Stimulated activated naive CD8-positive, alpha-beta T cell treated with anti-CD3 and anti-CD28 coated beads, Interleukin-15, Interleukin-2, amounts not matched to agents 100 ng/mL and 50 ng/mL, for 24 hours (primary cell): ENCODE data around the gene TMEM135.
"Not testable (repeated sequence)": the region's sequence is repeated elsewhere in the genome, so short reads cannot be mapped to it uniquely, and the experiment has no call there.

Experiments used
- H3K27ac Mint-ChIP-seq: one replicate; pipeline ENCODE4 v1.8.0; 2021; ENCODE audit warnings: mild to moderate bottlenecking, mixed read lengths
- H3K27me3 Mint-ChIP-seq: one replicate; pipeline ENCODE4 v1.8.0; 2021; ENCODE audit warnings: mixed read lengths
- H3K36me3 Mint-ChIP-seq: one replicate; pipeline ENCODE4 v1.8.0; 2021; ENCODE audit warnings: low read depth, mixed read lengths
- H3K4me1 Mint-ChIP-seq: one replicate; pipeline ENCODE4 v1.8.0; 2021; ENCODE audit warnings: low read depth, mixed read lengths
- H3K4me3 Mint-ChIP-seq: one replicate; pipeline ENCODE4 v1.8.0; 2021; ENCODE audit warnings: mild to moderate bottlenecking, mixed read lengths
- H3K9me3 Mint-ChIP-seq: one replicate; pipeline ENCODE4 v1.8.0; 2021; ENCODE audit warnings: mixed read lengths

Gene TMEM135

GRCh38 chr11:87134524-87135106 is 96.9 kb downstream of the TMEM135 start:
- Mint-ChIP-seq H3K27ac (no peak overlapping the region), H3K36me3 (peaks cover 22% of the 10 kb centered on the region), H3K4me1 (no peaks in the 10 kb centered on the region), H3K4me3 (no peak overlapping the region), H3K27me3 (no peaks in the 10 kb centered on the region), H3K9me3 (peaks cover 4% of the 10 kb centered on the region)

GRCh38 chr11:87136236-87136635 is 98.5 kb downstream of the TMEM135 start:
- H3K9me3 Mint-ChIP-seq, result peaks cover 4% of the 10 kb centered on the region
- H3K27ac Mint-ChIP-seq, result no peak overlapping the region
- H3K4me3 Mint-ChIP-seq, result no peak overlapping the region
- peaks cover 29% of the 10 kb centered on the region for H3K36me3 Mint-ChIP-seq
- H3K4me1 Mint-ChIP-seq, result no peaks in the 10 kb centered on the region
- H3K27me3 Mint-ChIP-seq, result no peaks in the 10 kb centered on the region

- H3K9me3 Mint-ChIP-seq, result peaks cover 4% of the 10 kb centered on the region
- H3K4me3 Mint-ChIP-seq, result no peak overlapping the region
- H3K4me1 Mint-ChIP-seq, result peaks cover 2% of the 10 kb centered on the region
- peaks cover 29% of the 10 kb centered on the region for H3K36me3 Mint-ChIP-seq
- H3K27ac Mint-ChIP-seq, result no peak overlapping the region
- no peaks in the 10 kb centered on the region for H3K27me3 Mint-ChIP-seq
Observed at GRCh38 chr11:87137711-87138110, 100.0 kb downstream of the TMEM135 start.

- no peak overlapping the region for H3K4me3 Mint-ChIP-seq
- no peak overlapping the region for H3K27ac Mint-ChIP-seq
- peaks cover 29% of the 10 kb centered on the region for H3K36me3 Mint-ChIP-seq
- no peaks in the 10 kb centered on the region for H3K27me3 Mint-ChIP-seq
- peaks cover 20% of the 10 kb centered on the region for H3K4me1 Mint-ChIP-seq
- H3K9me3 Mint-ChIP-seq, result peaks cover 4% of the 10 kb centered on the region
Observed at GRCh38 chr11:87139475-87139874, 101.7 kb downstream of the TMEM135 start.

GRCh38 chr11:87141322-87141721 is 103.6 kb downstream of the TMEM135 start:
- Mint-ChIP-seq H3K27me3 (no peaks in the 10 kb centered on the region), H3K4me3 (no peak overlapping the region), H3K27ac (no peak overlapping the region), H3K4me1 (peaks cover 34% of the 10 kb centered on the region), H3K36me3 (peaks cover 33% of the 10 kb centered on the region), H3K9me3 (peaks cover 4% of the 10 kb centered on the region)

- H3K27me3 Mint-ChIP-seq, result no peaks in the 10 kb centered on the region
- H3K9me3 Mint-ChIP-seq, result peaks cover 4% of the 10 kb centered on the region
- H3K4me3 Mint-ChIP-seq, result no peak overlapping the region
- H3K27ac Mint-ChIP-seq, result no peak overlapping the region
- H3K4me1 Mint-ChIP-seq, result peaks cover 34% of the 10 kb centered on the region
- peaks cover 26% of the 10 kb centered on the region for H3K36me3 Mint-ChIP-seq
Observed at GRCh38 chr11:87141980-87142514, 104.3 kb downstream of the TMEM135 start.

- Mint-ChIP-seq H3K36me3 (peaks cover 24% of the 10 kb centered on the region), H3K4me3 (no peak overlapping the region), H3K4me1 (peaks cover 34% of the 10 kb centered on the region), H3K9me3 (peaks cover 4% of the 10 kb centered on the region), H3K27ac (no peak overlapping the region), H3K27me3 (no peaks in the 10 kb centered on the region)
Observed at GRCh38 chr11:87142594-87142993, 104.9 kb downstream of the TMEM135 start.

GRCh38 chr11:87143641-87144040 is 105.9 kb downstream of the TMEM135 start:
- peaks cover 4% of the 10 kb centered on the region for H3K9me3 Mint-ChIP-seq

GRCh38 chr11:87144252-87144651 is 106.5 kb downstream of the TMEM135 start:
- Mint-ChIP-seq H3K36me3 (peaks cover 14% of the 10 kb centered on the region), H3K4me3 (no peak overlapping the region), H3K27me3 (no peaks in the 10 kb centered on the region), H3K9me3 (peaks cover 4% of the 10 kb centered on the region), H3K27ac (no peak overlapping the region), H3K4me1 (peaks cover 34% of the 10 kb centered on the region)

More at GRCh38 chr11:87143641-87144040, 105.9 kb downstream of the TMEM135 start:
- no peak overlapping the region for H3K27ac Mint-ChIP-seq
- H3K4me1 Mint-ChIP-seq, result peaks cover 34% of the 10 kb centered on the region
- H3K36me3 Mint-ChIP-seq, result peaks cover 20% of the 10 kb centered on the region
- no peak overlapping the region for H3K4me3 Mint-ChIP-seq
- no peaks in the 10 kb centered on the region for H3K27me3 Mint-ChIP-seq

- Mint-ChIP-seq H3K36me3 (peaks cover 14% of the 10 kb centered on the region), H3K27ac (no peak overlapping the region), H3K9me3 (no peaks in the 10 kb centered on the region), H3K4me1 (peaks cover 24% of the 10 kb centered on the region), H3K27me3 (no peaks in the 10 kb centered on the region), H3K4me3 (no peak overlapping the region)
Observed at GRCh38 chr11:87148749-87149148, 111.0 kb downstream of the TMEM135 start.

- not testable (repeated sequence) for H3K4me3 Mint-ChIP-seq, H3K27ac Mint-ChIP-seq, H3K9me3 Mint-ChIP-seq, H3K27me3 Mint-ChIP-seq
- Mint-ChIP-seq H3K4me1 (peaks cover 17% of the 10 kb centered on the region), H3K36me3 (peaks cover 14% of the 10 kb centered on the region)
Observed at GRCh38 chr11:87149782-87150181, 112.0 kb downstream of the TMEM135 start.

GRCh38 chr11:87150936-87151335 is 113.2 kb downstream of the TMEM135 start:
- Mint-ChIP-seq H3K36me3 (peaks cover 10% of the 10 kb centered on the region), H3K9me3 (no peaks in the 10 kb centered on the region), H3K27ac (no peak overlapping the region), H3K27me3 (no peaks in the 10 kb centered on the region), H3K4me1 (peaks cover 10% of the 10 kb centered on the region), H3K4me3 (no peak overlapping the region)

- H3K36me3 Mint-ChIP-seq, result peaks cover 10% of the 10 kb centered on the region
- no peaks in the 10 kb centered on the region for H3K27me3 Mint-ChIP-seq
- H3K4me3 Mint-ChIP-seq, result no peak overlapping the region
- H3K27ac Mint-ChIP-seq, result no peak overlapping the region
- peaks cover 8% of the 10 kb centered on the region for H3K4me1 Mint-ChIP-seq
- H3K9me3 Mint-ChIP-seq, result no peaks in the 10 kb centered on the region
Observed at GRCh38 chr11:87154246-87154645, 116.5 kb downstream of the TMEM135 start.

- H3K4me3 Mint-ChIP-seq, result no peak overlapping the region
- H3K9me3 Mint-ChIP-seq, result no peaks in the 10 kb centered on the region
- no peaks in the 10 kb centered on the region for H3K27me3 Mint-ChIP-seq
- H3K27ac Mint-ChIP-seq, result no peak overlapping the region
- peaks cover 5% of the 10 kb centered on the region for H3K4me1 Mint-ChIP-seq
- H3K36me3 Mint-ChIP-seq, result peaks cover 3% of the 10 kb centered on the region
Observed at GRCh38 chr11:87156970-87157369, 119.2 kb downstream of the TMEM135 start.

- H3K36me3 Mint-ChIP-seq, result peaks cover 47% of the 10 kb centered on the region
- not testable (repeated sequence) for H3K27me3 Mint-ChIP-seq, H3K4me1 Mint-ChIP-seq, H3K4me3 Mint-ChIP-seq, H3K27ac Mint-ChIP-seq
- peaks cover 24% of the 10 kb centered on the region for H3K9me3 Mint-ChIP-seq
Observed at GRCh38 chr11:87169076-87169475, 131.3 kb downstream of the TMEM135 start.
